Testis (tissue), 3 donors: Measurements from ENCODE around the gene CX3CR1. TPM values are rescaled to one million over a fixed set of nuclear protein-coding genes. Genes with fewer than 3 reads are reported as not detected.

Experiments used
- DNase-seq: peaks from one replicate; pipeline ENCODE4 v3.0.0-alpha.2; 2019
- H3K27ac ChIP-seq, 2 donors: fragments of 200-600 bp; sonication (generic); one replicate each; pipeline ENCODE4 v1.5.1; 2019
- H3K27me3 ChIP-seq: fragments of 200-600 bp; sonication (generic); one replicate; pipeline ENCODE4 v1.5.1; 2019
- H3K36me3 ChIP-seq: fragments of 200-600 bp; sonication (generic); one replicate; pipeline ENCODE4 v1.5.1; 2017; ENCODE audit warnings: low read depth; ENCODE audit errors: missing control alignments
- H3K4me1 ChIP-seq: fragments of 200-600 bp; sonication (generic); one replicate; pipeline ENCODE4 v1.5.1; 2019
- H3K4me3 ChIP-seq, 2 donors: fragments of 200-600 bp; sonication (generic); one replicate each; pipeline ENCODE4 v1.5.1; 2017 to 2019
- H3K9me3 ChIP-seq: fragments of 200-600 bp; sonication (generic); one replicate; pipeline ENCODE4 v1.5.1; 2017
- CTCF ChIP-seq, 3 experiments: fragments of 450-650 bp in 2 of 3; fragments of 200-600 bp in 1 of 3; sonication (generic) in 1 of 3; IDR thresholded peaks; one replicate each; pipeline ENCODE4 v1.5.1; 2016 to 2019; ENCODE audit warnings: antibody characterized with exemption in 3 of 3, mild to moderate bottlenecking in 2 of 3, moderate library complexity in 1 of 3
- POLR2A ChIP-seq: fragments of 450-650 bp; IDR thresholded peaks from one replicate; pipeline ENCODE4 v1.6.1; 2017; ENCODE audit warnings: antibody characterized with exemption, mild to moderate bottlenecking, moderate library complexity
- WGBS, 2 donors: methylation state at CpG; one replicate each; pipeline ENCODE4 v1.1.5; 2018; 5-methylcytosine and 5-hydroxymethylcytosine counted together
- intact Hi-C: fragments of 100-400 bp; cut with DNase I; formaldehyde crosslinking; loops from one replicate; pipeline ENCODE4 v1.15.1; 2023; ENCODE audit warnings: low total_unique reads
- polyA plus RNA-seq: library from polyadenylated mRNA; stranded (reverse); fragments of 350-450 nt; fragmentation: Illumina TruSeq; extraction: RNeasy Lipid Tissue Mini Kit (QIAGEN cat#74804); gene quantifications from one replicate; pipeline ENCODE4 v1.2.3, GENCODE V29; 2014; ENCODE audit warnings: low read depth, low replicate concordance; ENCODE audit not compliant: insufficient read depth
- total RNA-seq, 2 donors: library from RNA; depleted of rRNA; stranded (reverse); fragments of >200 nt; gene quantifications; one replicate each; pipeline ENCODE4 v1.2.3, GENCODE V29; 2016

Gene CX3CR1
- total and polyA plus RNA-seq, 3 donors from 2014 or later: 1.4 to 3.5 (median 2.0) TPM

GRCh38 chr3:39318301-39318700 is 38.5 kb upstream of the CX3CR1 start:
- no peaks in the 10 kb centered on the region for H3K4me1 ChIP-seq
- H3K27me3 ChIP-seq: no peaks in the 10 kb centered on the region
- DNase-seq: no peak
- H3K9me3 ChIP-seq: no peaks in the 10 kb centered on the region
- TF ChIP-seq POLR2A: no peak
- TF ChIP-seq CTCF (IDR thresholded peaks at IDR 0.05): no peak
- H3K36me3 ChIP-seq: no peaks in the 10 kb centered on the region
- H3K27ac ChIP-seq: no peak overlapping the region
- WGBS, 2 donors: 90 to 96% methylated on average over 1 of the region's 1 CpG
- H3K4me3 ChIP-seq: no peak overlapping the region
- intact Hi-C loops: no loop called here

- H3K4me1 ChIP-seq: no peaks in the 10 kb centered on the region
- no peak overlapping the region for H3K4me3 ChIP-seq
- H3K9me3 ChIP-seq: no peaks in the 10 kb centered on the region
- TF ChIP-seq POLR2A: no peak
- TF ChIP-seq CTCF (IDR thresholded peaks at IDR 0.05): no peak
- DNase-seq: no peak
- 95 to 99% methylated on average over 2 of the region's 2 CpGs for WGBS, 2 donors
- H3K27me3 ChIP-seq: no peaks in the 10 kb centered on the region
- intact Hi-C loops: no loop called here
- no peaks in the 10 kb centered on the region for H3K36me3 ChIP-seq
- H3K27ac ChIP-seq: no peak overlapping the region
Observed at GRCh38 chr3:39317571-39318169, 37.8 kb upstream of the CX3CR1 start.

- TF ChIP-seq POLR2A (no peak), CTCF (IDR thresholded peaks at IDR 0.05) (no peak)
- no peak overlapping the region for H3K27ac ChIP-seq
- DNase-seq: no peak
- no peak overlapping the region for H3K4me3 ChIP-seq
- no peaks in the 10 kb centered on the region for H3K9me3 ChIP-seq
- no peaks in the 10 kb centered on the region for H3K36me3 ChIP-seq
- intact Hi-C loops: no loop called here
- H3K27me3 ChIP-seq: no peaks in the 10 kb centered on the region
- no peaks in the 10 kb centered on the region for H3K4me1 ChIP-seq
- 89 to 95% methylated on average over 1 of the region's 1 CpG for WGBS, 2 donors
Observed at GRCh38 chr3:39315420-39315819, 35.6 kb upstream of the CX3CR1 start.

GRCh38 chr3:39313289-39313688 is 33.5 kb upstream of the CX3CR1 start:
- Histone ChIP-seq H3K27me3 (no peaks in the 10 kb centered on the region), H3K9me3 (no peaks in the 10 kb centered on the region), H3K27ac (no peak overlapping the region), H3K36me3 (no peaks in the 10 kb centered on the region), H3K4me3 (no peak overlapping the region), H3K4me1 (no peaks in the 10 kb centered on the region)
- intact Hi-C loops: no loop called here
- TF ChIP-seq POLR2A: no peak
- no peak for TF ChIP-seq CTCF (IDR thresholded peaks at IDR 0.05)
- no peak for DNase-seq

- H3K4me1 ChIP-seq: no peaks in the 10 kb centered on the region
- no peak for TF ChIP-seq POLR2A
- TF ChIP-seq CTCF (IDR thresholded peaks at IDR 0.05): no peak
- H3K4me3 ChIP-seq: no peak overlapping the region
- intact Hi-C loops: no loop called here
- H3K27ac ChIP-seq: no peak overlapping the region
- no peaks in the 10 kb centered on the region for H3K36me3 ChIP-seq
- no peaks in the 10 kb centered on the region for H3K27me3 ChIP-seq
- no peaks in the 10 kb centered on the region for H3K9me3 ChIP-seq
- DNase-seq: no peak
- 87% methylated on average over 2 of the region's 2 CpGs for WGBS, 2 donors
Observed at GRCh38 chr3:39302178-39302577, 22.3 kb upstream of the CX3CR1 start.
